Measurements from ENCODE around the gene DCTPP1.

Gene DCTPP1

DNA sequence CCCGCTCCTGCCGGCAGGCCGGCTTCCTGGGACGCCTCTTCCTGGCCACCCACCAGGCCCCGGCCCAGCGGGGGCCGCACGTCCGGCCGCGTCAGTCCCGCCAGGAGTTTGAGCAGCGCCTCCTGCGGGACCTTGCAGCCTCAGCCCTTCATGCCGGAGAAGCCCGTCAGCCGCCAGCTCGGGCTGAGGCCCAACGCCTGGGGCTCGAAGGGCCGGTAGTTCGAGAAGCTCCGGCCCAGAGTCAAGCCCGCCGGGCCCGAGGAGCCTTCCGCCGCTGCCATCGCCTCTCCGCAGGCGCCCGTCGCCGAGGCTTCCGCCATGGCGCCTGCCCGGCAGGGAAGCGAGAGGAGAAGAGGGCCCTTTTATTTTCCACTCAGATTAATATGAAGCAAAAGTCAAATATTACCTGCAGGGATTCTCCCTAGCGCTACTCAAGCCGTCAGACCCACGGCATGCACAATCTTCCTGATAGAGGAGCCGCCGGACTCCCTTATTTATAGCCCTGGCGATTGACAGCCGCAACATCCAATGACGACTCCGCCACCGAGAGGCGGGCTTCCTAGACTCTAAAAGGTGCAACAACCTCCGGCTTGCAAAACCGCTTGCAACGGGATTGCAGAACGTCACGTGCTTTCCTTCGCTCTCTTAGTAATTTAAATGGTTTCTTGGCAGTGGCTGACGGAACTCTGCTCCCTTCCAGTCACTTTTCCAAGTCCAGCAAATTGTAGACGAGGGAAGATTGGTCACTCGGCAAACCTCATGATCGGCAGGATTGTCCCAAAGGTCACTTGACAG is 15.8 kb upstream of the DCTPP1 start, which contains the start of gene SEPHS2 (continued):
- TF ChIP-seq, protein P1, sequence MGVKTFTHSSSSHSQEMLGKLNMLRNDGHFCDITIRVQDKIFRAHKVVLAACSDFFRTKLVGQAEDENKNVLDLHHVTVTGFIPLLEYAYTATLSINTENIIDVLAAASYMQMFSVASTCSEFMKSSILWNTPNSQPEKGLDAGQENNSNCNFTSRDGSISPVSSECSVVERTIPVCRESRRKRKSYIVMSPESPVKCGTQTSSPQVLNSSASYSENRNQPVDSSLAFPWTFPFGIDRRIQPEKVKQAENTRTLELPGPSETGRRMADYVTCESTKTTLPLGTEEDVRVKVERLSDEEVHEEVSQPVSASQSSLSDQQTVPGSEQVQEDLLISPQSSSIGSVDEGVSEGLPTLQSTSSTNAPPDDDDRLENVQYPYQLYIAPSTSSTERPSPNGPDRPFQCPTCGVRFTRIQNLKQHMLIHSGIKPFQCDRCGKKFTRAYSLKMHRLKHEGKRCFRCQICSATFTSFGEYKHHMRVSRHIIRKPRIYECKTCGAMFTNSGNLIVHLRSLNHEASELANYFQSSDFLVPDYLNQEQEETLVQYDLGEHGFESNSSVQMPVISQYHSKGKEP (tag by site-specific recombination; IDR thresholded peaks at IDR 0.05): peak; percentile 100
- TF ChIP-seq ZSCAN16 (tag by site-specific recombination; IDR thresholded peaks at IDR 0.05) (no peak), ZNF184 (tag by site-specific recombination; IDR thresholded peaks at IDR 0.05) (0 out of 2 replicates have a peak, but pooled peaks have one; percentile 29), RBAK (tag by site-specific recombination; IDR thresholded peaks at IDR 0.05) (no peak), MZF1 (tag by site-specific recombination; IDR thresholded peaks at IDR 0.05; ENCODE audit: borderline replicate concordance) (no peak), ZBTB48 (tag by site-specific recombination; IDR thresholded peaks at IDR 0.05) (no peak), ZNF624 (tag by site-specific recombination; IDR thresholded peaks at IDR 0.05) (no peak), KLF10 (tag by site-specific recombination; IDR thresholded peaks at IDR 0.05) (peak; percentile 64; the same call in 1 of the 2 replicates), ZNF211 (tag by site-specific recombination; IDR thresholded peaks at IDR 0.05; ENCODE audit: low read depth) (no peak), SCRT2 (tag by site-specific recombination; IDR thresholded peaks at IDR 0.05) (peak; percentile 93), ZNF202 (tag by site-specific recombination; IDR thresholded peaks at IDR 0.05; ENCODE audit: borderline replicate concordance) (no peak), GLIS1 (tag by site-specific recombination; IDR thresholded peaks at IDR 0.05) (peak; percentile 84), ZNF561 (tag by site-specific recombination; IDR thresholded peaks at IDR 0.05; ENCODE audit: borderline replicate concordance) (peak; percentile 74), ZNF501 (tag by site-specific recombination; IDR thresholded peaks at IDR 0.05) (peak; percentile 74), ZNF558 (tag by site-specific recombination; IDR thresholded peaks at IDR 0.05) (peak; percentile 49; the same call in 1 of the 2 replicates), ZNF169 (tag by site-specific recombination; IDR thresholded peaks at IDR 0.05) (no peak), ZFHX2 (tag by site-specific recombination; conservative IDR thresholded peaks at IDR 0.05) (peak; percentile 79), IKZF3 (tag by site-specific recombination; IDR thresholded peaks at IDR 0.05) (peak; percentile 93)
- TF ChIP-seq, protein P2, sequence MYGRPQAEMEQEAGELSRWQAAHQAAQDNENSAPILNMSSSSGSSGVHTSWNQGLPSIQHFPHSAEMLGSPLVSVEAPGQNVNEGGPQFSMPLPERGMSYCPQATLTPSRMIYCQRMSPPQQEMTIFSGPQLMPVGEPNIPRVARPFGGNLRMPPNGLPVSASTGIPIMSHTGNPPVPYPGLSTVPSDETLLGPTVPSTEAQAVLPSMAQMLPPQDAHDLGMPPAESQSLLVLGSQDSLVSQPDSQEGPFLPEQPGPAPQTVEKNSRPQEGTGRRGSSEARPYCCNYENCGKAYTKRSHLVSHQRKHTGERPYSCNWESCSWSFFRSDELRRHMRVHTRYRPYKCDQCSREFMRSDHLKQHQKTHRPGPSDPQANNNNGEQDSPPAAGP (tag by site-specific recombination; IDR thresholded peaks at IDR 0.05): peak; percentile 51; the same call in 1 of the 2 replicates
- TF ChIP-seq, protein P3, sequence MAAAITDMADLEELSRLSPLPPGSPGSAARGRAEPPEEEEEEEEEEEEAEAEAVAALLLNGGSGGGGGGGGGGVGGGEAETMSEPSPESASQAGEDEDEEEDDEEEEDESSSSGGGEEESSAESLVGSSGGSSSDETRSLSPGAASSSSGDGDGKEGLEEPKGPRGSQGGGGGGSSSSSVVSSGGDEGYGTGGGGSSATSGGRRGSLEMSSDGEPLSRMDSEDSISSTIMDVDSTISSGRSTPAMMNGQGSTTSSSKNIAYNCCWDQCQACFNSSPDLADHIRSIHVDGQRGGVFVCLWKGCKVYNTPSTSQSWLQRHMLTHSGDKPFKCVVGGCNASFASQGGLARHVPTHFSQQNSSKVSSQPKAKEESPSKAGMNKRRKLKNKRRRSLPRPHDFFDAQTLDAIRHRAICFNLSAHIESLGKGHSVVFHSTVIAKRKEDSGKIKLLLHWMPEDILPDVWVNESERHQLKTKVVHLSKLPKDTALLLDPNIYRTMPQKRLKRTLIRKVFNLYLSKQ (tag by site-specific recombination; IDR thresholded peaks at IDR 0.05; ENCODE audit: borderline replicate concordance): no peak
- TF ChIP-seq, protein P4, sequence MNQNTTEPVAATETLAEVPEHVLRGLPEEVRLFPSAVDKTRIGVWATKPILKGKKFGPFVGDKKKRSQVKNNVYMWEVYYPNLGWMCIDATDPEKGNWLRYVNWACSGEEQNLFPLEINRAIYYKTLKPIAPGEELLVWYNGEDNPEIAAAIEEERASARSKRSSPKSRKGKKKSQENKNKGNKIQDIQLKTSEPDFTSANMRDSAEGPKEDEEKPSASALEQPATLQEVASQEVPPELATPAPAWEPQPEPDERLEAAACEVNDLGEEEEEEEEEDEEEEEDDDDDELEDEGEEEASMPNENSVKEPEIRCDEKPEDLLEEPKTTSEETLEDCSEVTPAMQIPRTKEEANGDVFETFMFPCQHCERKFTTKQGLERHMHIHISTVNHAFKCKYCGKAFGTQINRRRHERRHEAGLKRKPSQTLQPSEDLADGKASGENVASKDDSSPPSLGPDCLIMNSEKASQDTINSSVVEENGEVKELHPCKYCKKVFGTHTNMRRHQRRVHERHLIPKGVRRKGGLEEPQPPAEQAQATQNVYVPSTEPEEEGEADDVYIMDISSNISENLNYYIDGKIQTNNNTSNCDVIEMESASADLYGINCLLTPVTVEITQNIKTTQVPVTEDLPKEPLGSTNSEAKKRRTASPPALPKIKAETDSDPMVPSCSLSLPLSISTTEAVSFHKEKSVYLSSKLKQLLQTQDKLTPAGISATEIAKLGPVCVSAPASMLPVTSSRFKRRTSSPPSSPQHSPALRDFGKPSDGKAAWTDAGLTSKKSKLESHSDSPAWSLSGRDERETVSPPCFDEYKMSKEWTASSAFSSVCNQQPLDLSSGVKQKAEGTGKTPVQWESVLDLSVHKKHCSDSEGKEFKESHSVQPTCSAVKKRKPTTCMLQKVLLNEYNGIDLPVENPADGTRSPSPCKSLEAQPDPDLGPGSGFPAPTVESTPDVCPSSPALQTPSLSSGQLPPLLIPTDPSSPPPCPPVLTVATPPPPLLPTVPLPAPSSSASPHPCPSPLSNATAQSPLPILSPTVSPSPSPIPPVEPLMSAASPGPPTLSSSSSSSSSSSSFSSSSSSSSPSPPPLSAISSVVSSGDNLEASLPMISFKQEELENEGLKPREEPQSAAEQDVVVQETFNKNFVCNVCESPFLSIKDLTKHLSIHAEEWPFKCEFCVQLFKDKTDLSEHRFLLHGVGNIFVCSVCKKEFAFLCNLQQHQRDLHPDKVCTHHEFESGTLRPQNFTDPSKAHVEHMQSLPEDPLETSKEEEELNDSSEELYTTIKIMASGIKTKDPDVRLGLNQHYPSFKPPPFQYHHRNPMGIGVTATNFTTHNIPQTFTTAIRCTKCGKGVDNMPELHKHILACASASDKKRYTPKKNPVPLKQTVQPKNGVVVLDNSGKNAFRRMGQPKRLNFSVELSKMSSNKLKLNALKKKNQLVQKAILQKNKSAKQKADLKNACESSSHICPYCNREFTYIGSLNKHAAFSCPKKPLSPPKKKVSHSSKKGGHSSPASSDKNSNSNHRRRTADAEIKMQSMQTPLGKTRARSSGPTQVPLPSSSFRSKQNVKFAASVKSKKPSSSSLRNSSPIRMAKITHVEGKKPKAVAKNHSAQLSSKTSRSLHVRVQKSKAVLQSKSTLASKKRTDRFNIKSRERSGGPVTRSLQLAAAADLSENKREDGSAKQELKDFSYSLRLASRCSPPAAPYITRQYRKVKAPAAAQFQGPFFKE (tag by site-specific recombination; IDR thresholded peaks at IDR 0.05; ENCODE audit: borderline replicate concordance): no peak
- TF ChIP-seq, protein P5, sequence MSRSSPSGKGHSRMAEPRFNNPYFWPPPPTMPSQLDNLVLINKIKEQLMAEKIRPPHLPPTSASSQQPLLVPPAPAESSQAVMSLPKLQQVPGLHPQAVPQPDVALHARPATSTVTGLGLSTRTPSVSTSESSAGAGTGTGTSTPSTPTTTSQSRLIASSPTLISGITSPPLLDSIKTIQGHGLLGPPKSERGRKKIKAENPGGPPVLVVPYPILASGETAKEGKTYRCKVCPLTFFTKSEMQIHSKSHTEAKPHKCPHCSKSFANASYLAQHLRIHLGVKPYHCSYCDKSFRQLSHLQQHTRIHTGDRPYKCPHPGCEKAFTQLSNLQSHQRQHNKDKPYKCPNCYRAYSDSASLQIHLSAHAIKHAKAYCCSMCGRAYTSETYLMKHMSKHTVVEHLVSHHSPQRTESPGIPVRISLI (tag by site-specific recombination; IDR thresholded peaks at IDR 0.05): no peak
- TF ChIP-seq, protein P6, sequence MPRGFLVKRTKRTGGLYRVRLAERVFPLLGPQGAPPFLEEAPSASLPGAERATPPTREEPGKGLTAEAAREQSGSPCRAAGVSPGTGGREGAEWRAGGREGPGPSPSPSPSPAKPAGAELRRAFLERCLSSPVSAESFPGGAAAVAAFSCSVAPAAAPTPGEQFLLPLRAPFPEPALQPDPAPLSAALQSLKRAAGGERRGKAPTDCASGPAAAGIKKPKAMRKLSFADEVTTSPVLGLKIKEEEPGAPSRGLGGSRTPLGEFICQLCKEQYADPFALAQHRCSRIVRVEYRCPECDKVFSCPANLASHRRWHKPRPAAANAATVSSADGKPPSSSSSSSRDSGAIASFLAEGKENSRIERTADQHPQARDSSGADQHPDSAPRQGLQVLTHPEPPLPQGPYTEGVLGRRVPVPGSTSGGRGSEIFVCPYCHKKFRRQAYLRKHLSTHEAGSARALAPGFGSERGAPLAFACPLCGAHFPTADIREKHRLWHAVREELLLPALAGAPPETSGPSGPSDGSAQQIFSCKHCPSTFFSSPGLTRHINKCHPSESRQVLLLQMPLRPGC (tag by site-specific recombination; IDR thresholded peaks at IDR 0.05): no peak; the same call in 1 of the 2 replicates
- TF ChIP-seq, protein P7, sequence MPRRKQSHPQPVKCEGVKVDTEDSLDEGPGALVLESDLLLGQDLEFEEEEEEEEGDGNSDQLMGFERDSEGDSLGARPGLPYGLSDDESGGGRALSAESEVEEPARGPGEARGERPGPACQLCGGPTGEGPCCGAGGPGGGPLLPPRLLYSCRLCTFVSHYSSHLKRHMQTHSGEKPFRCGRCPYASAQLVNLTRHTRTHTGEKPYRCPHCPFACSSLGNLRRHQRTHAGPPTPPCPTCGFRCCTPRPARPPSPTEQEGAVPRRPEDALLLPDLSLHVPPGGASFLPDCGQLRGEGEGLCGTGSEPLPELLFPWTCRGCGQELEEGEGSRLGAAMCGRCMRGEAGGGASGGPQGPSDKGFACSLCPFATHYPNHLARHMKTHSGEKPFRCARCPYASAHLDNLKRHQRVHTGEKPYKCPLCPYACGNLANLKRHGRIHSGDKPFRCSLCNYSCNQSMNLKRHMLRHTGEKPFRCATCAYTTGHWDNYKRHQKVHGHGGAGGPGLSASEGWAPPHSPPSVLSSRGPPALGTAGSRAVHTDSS (tag by site-specific recombination; IDR thresholded peaks at IDR 0.05): no peak
